ENCODE data around the gene IDH3G.

IDH3G gene

DNA sequence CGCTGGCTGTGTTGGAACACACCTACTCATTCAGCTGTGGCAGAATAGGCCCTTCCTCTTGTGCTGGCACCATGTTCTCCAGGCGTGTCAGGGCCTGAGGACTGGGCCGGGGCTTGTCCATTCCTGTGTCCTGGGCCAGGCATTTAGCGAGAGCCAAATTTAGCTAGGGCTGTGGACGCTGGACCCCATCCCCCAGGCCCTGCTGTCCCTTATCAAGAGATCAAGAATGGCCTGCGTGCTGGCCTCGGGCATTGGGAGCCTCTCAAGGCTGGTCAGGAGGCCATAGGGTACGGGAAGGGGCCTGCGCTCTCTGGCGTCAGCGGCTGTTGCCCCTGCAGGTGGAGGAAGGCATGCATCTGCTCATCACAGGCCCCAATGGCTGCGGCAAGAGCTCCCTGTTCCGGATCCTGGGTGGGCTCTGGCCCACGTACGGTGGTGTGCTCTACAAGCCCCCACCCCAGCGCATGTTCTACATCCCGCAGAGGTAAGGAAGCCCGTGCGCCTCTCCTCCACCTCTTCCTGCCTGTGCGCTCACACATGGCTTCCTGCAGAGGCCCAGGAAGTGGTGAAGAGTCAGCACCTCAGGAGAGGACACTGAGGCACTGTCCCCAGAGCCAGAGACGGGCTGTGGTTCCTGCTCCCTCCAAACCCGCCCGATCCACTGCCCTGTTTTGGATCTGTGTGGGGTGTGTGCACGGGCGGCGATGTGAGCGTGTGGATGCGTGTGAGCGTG, 54.3 kb downstream of the IDH3G start:
- no peak for TF ChIP-seq CTCF (IDR thresholded peaks at IDR 0.05; ENCODE audit: low read length, missing control alignments)
- no peak for DNase-seq (ENCODE audit: low read depth)
- no peak overlapping the region for H3K4me3 ChIP-seq (replicated peaks; ENCODE audit: low read depth, low read length)

- H3K4me3 ChIP-seq (replicated peaks; ENCODE audit: low read depth, low read length): no peak overlapping the region
- no peak for DNase-seq (ENCODE audit: low read depth)
- TF ChIP-seq CTCF (IDR thresholded peaks at IDR 0.05; ENCODE audit: low read length, missing control alignments): no peak
Measured at GRCh38 chrX:153738056-153738605, 56.0 kb downstream of the IDH3G start.

- no peak overlapping the region for H3K4me3 ChIP-seq (replicated peaks; ENCODE audit: low read depth, low read length)
- DNase-seq (ENCODE audit: low read depth): no peak
- TF ChIP-seq CTCF (IDR thresholded peaks at IDR 0.05; ENCODE audit: low read length, missing control alignments): no peak
Measured at GRCh38 chrX:153736871-153737441, 57.2 kb downstream of the IDH3G start.

DNA sequence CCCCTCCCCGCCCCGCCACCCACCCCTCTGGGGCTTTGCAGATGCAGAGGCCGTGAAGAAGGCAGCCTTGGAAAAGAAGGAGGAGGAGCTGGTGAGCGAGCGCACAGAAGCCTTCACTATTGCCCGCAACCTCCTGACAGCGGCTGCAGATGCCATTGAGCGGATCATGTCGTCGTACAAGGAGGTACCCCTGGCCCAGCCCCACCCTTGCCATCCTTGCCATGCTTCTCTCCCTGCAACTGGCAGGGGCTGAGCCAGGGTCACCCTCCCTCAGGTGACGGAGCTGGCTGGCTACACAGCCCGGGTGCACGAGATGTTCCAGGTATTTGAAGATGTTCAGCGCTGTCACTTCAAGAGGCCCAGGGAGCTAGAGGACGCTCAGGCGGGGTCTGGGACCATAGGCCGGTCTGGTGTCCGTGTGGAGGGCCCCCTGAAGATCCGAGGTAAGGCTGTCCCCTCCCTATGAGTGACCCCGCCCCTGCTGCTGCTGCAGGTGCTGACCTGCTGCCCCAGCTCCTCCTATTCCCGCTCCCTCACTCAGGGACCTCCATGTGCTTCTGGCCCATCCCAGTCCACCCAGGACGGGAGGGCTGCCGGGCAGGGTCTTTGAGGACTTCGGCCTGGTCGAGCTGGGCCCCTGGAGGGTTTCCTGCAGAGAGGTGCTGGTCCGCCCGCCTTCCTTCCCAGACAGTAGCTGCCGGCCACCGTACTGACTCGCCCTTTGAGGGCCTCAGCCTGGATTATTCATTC, 57.9 kb downstream of the IDH3G start:
- no peak for DNase-seq (ENCODE audit: low read depth)
- no peak overlapping the region for H3K4me3 ChIP-seq (replicated peaks; ENCODE audit: low read depth, low read length)
- TF ChIP-seq CTCF (IDR thresholded peaks at IDR 0.05; ENCODE audit: low read length, missing control alignments): no peak
